H9 (cell line): ENCODE results near the gene NKAIN4. TPM values are rescaled to one million over a fixed set of nuclear protein-coding genes. Genes with fewer than 3 reads are reported as not detected.

Experiments
- DNase-seq: peaks from one replicate; pipeline ENCODE4 v3.0.0-alpha.2; 2017
- H2AFZ ChIP-seq: one replicate; pipeline ENCODE4 v1.6.1; 2013; ENCODE audit warnings: mild to moderate bottlenecking, low read length, control low read depth, moderate library complexity
- H2AK5ac ChIP-seq: 2 replicates; pipeline ENCODE4 v1.6.1; 2013; ENCODE audit warnings: low read length, control low read depth, mixed read lengths; ENCODE audit not compliant: insufficient read length
- H2BK120ac ChIP-seq: one replicate; pipeline ENCODE4 v1.6.1; 2013; ENCODE audit warnings: low read depth, mild to moderate bottlenecking, low read length, control low read depth, inconsistent platforms; ENCODE audit not compliant: poor library complexity, severe bottlenecking
- H2BK12ac ChIP-seq: 2 replicates; pipeline ENCODE4 v1.6.1; 2013; ENCODE audit warnings: low read length, control low read depth, mixed read lengths, low read depth; ENCODE audit not compliant: insufficient read length
- H2BK15ac ChIP-seq: 2 replicates; pipeline ENCODE4 v1.6.1; 2013; ENCODE audit warnings: low read depth, low read length, control low read depth
- H2BK20ac ChIP-seq: one replicate; pipeline ENCODE4 v1.6.1; 2013; ENCODE audit warnings: low read depth, mild to moderate bottlenecking, low read length, control low read depth, inconsistent platforms; ENCODE audit not compliant: poor library complexity, severe bottlenecking
- H2BK5ac ChIP-seq: 2 replicates; pipeline ENCODE4 v1.6.1; 2013; ENCODE audit warnings: low read length, control low read depth, mixed read lengths; ENCODE audit not compliant: insufficient read length
- H3K14ac ChIP-seq: 2 replicates; pipeline ENCODE4 v1.6.1; 2013; ENCODE audit warnings: low read length, control low read depth; ENCODE audit not compliant: insufficient read depth
- H3K18ac ChIP-seq: 2 replicates; pipeline ENCODE4 v1.6.1; 2013; ENCODE audit warnings: low read depth, mild to moderate bottlenecking, mixed read lengths, low read length, control low read depth; ENCODE audit not compliant: insufficient read length
- H3K23ac ChIP-seq: 2 replicates; pipeline ENCODE4 v1.6.1; 2013; ENCODE audit warnings: low read length, control low read depth, mixed read lengths, low read depth; ENCODE audit not compliant: insufficient read length
- H3K23me2 ChIP-seq: 2 replicates; pipeline ENCODE4 v1.6.1; 2013; ENCODE audit warnings: low read depth, mild to moderate bottlenecking, mixed read lengths, low read length, control low read depth; ENCODE audit not compliant: insufficient read length, poor library complexity, severe bottlenecking
- H3K27ac ChIP-seq: 2 replicates; pipeline ENCODE4 v1.5.1; 2013; ENCODE audit warnings: low read length, control low read depth, mixed read lengths, low read depth; ENCODE audit not compliant: insufficient read length
- H3K27me3 ChIP-seq: 2 replicates; pipeline ENCODE4 v1.6.1; 2013; ENCODE audit warnings: low read length, control low read depth, inconsistent platforms; ENCODE audit not compliant: insufficient read depth
- H3K4ac ChIP-seq: 2 replicates; pipeline ENCODE4 v1.6.1; 2013; ENCODE audit warnings: low read depth, mild to moderate bottlenecking, control low read depth, inconsistent platforms, low read length, moderate library complexity
- H3K4me1 ChIP-seq: 2 replicates; pipeline ENCODE4 v1.6.1; 2013; ENCODE audit warnings: low read length, control low read depth, inconsistent platforms; ENCODE audit not compliant: insufficient read depth
- H3K4me2 ChIP-seq: 2 replicates; pipeline ENCODE4 v1.6.1; 2013; ENCODE audit warnings: low read length, control low read depth, mixed read lengths; ENCODE audit not compliant: insufficient read length, insufficient read depth
- H3K56ac ChIP-seq: 2 replicates; pipeline ENCODE4 v1.6.1; 2013; ENCODE audit warnings: low read depth, mild to moderate bottlenecking, mixed read lengths, low read length, control low read depth; ENCODE audit not compliant: insufficient read length
- H3K79me1 ChIP-seq: 2 replicates; pipeline ENCODE4 v1.6.1; 2013; ENCODE audit warnings: low read depth, mild to moderate bottlenecking, moderate library complexity, low read length, control low read depth, inconsistent platforms; ENCODE audit not compliant: insufficient read depth, poor library complexity, severe bottlenecking
- H3K79me2 ChIP-seq: 2 replicates; pipeline ENCODE4 v1.6.1; 2013; ENCODE audit warnings: low read length, control low read depth, inconsistent platforms; ENCODE audit not compliant: insufficient read depth
- H3K9ac ChIP-seq: 2 replicates; pipeline ENCODE4 v1.6.1; 2013; ENCODE audit warnings: low read length, control low read depth, mixed read lengths; ENCODE audit not compliant: insufficient read length; ENCODE audit errors: extremely low read depth
- H3K9me3 ChIP-seq: one replicate; pipeline ENCODE4 v1.6.1; 2013; ENCODE audit warnings: low read depth, low read length, inconsistent platforms; ENCODE audit not compliant: control insufficient read depth
- H3T11ph ChIP-seq: one replicate; pipeline ENCODE4 v1.6.1; 2013; ENCODE audit warnings: mild to moderate bottlenecking, low read length, control low read depth, inconsistent platforms
- H4K20me1 ChIP-seq: one replicate; pipeline ENCODE4 v1.6.1; 2013; ENCODE audit not compliant: control insufficient read depth, insufficient read length, insufficient read depth
- H4K5ac ChIP-seq: 2 replicates; pipeline ENCODE4 v1.6.1; 2013; ENCODE audit warnings: low read depth, mild to moderate bottlenecking, mixed read lengths, low read length, control low read depth; ENCODE audit not compliant: insufficient read length
- H4K8ac ChIP-seq: replicated peaks from 2 replicates; pipeline ENCODE4 v1.6.1; 2013; ENCODE audit warnings: low read length, control low read depth, mixed read lengths, low read depth; ENCODE audit not compliant: insufficient read length
- H4K91ac ChIP-seq: 2 replicates; pipeline ENCODE4 v1.6.1; 2013; ENCODE audit warnings: low read depth, mild to moderate bottlenecking, moderate library complexity, mixed read lengths, low read length, control low read depth; ENCODE audit not compliant: insufficient read length
- H3K27ac Mint-ChIP-seq, 3 experiments: 2 replicates in 2 of 3; 3 replicates in 1 of 3; pipeline ENCODE4 v1.8.0; 2020 to 2021; ENCODE audit warnings: mixed read lengths in 3 of 3, mild to moderate bottlenecking in 1 of 3, moderate library complexity in 1 of 3
- H3K27me3 Mint-ChIP-seq: 2 replicates; pipeline ENCODE4 v1.8.0; 2021; ENCODE audit warnings: low read depth, mild to moderate bottlenecking, moderate library complexity, mixed read lengths
- H3K36me3 Mint-ChIP-seq, 3 experiments: 2 replicates in 2 of 3; 3 replicates in 1 of 3; pipeline ENCODE4 v1.8.0; 2020 to 2021; ENCODE audit warnings: low read depth in 3 of 3, mixed read lengths in 3 of 3; ENCODE audit not compliant: insufficient read depth in 1 of 3
- H3K4me1 Mint-ChIP-seq, 2 experiments: 2 replicates each; pipeline ENCODE4 v1.8.0; 2020; ENCODE audit warnings: mixed read lengths in 2 of 2
- H3K4me3 Mint-ChIP-seq, 2 experiments: 2 replicates in 1 of 2; 3 replicates in 1 of 2; pipeline ENCODE4 v1.8.0; 2020 to 2021; ENCODE audit warnings: mild to moderate bottlenecking in 2 of 2, mixed read lengths in 2 of 2, moderate library complexity in 1 of 2
- H3K9me3 Mint-ChIP-seq, 2 experiments: 2 replicates in 1 of 2; 3 replicates in 1 of 2; pipeline ENCODE4 v1.8.0; 2020; ENCODE audit warnings: mild to moderate bottlenecking in 2 of 2, mixed read lengths in 2 of 2, moderate library complexity in 1 of 2
- CTCF ChIP-seq: fragments of 200-600 bp; sonication (generic); conservative IDR thresholded peaks from 3 replicates; pipeline ENCODE4 v1.8.0; 2021; ENCODE audit warnings: antibody characterized with exemption, mild to moderate bottlenecking
- WGBS: extraction: QIAGEN DNeasy Blood & Tissue Kit; methylation state at CpG from one replicate; pipeline ENCODE4 v1.1.7; 2013; ENCODE audit warnings: missing lambda C conversion rate, low lambda C conversion rate, mixed read lengths; ENCODE audit not compliant: insufficient read length; ENCODE audit errors: extremely low coverage; 5-methylcytosine and 5-hydroxymethylcytosine counted together
- total RNA-seq: library from RNA; stranded (reverse); gene quantifications from 2 replicates; pipeline ENCODE4 v1.2.1, GENCODE V29; 2021

The NKAIN4 gene
- total RNA-seq, 1 experiment from 2014 or later, result 20.9 TPM

DNA sequence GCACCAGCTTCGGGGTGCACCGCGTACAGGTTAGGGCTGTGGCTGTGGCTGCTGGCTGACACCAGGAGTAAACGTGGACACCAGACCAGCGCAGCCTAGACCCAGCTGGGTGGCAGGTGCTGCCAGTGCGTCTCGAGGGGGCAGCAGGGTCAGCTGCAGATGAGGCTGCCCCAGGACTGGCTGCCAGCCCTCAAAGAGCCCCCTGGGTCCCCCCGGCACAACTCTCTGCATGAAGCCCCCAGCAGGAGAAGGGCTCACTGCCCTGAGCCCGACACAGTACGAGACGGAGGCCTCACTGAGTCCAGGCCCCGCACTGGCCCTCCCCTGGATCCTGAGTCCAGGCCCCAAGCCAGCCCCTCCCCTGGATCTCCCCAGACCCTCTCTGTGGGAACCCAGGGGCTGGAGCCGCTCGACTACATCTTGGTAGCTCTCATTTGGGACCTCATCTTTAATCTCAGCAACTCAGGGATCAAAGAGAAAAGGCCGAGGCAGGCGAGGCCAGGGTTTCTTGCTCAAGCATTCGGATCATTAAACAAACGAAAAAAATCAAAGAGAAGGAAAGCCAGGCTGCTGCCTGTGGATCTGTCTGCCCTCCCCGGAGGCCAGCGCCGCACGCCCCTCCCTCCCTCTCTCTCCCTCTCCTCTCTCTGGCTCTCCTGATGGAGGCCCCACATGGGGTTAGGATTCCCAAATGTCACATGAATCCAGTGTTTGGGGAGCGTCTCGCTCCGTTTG is 7.0 kb upstream of the NKAIN4 start:
- H3K27ac ChIP-seq, result no peak overlapping the region
- Mint-ChIP-seq H3K27ac (peak overlapping the region in 1 of 3 experiments; percentile 87; a peak in 2 of 7 replicates), H3K4me3 (no peak overlapping the region; a peak in 1 of 5 replicates)

More for the DNA sequence above, 7.0 kb upstream of the NKAIN4 start:
- H3K4me2 ChIP-seq, result no peak overlapping the region
- DNase-seq, result no peak
- H3K14ac ChIP-seq, result no peak overlapping the region; the same call in 1 of the 2 replicates
- H4K8ac ChIP-seq, result no peak overlapping the region
- peaks cover 24% of the 10 kb centered on the region for H3K27me3 Mint-ChIP-seq
- no peak overlapping the region for H4K5ac ChIP-seq
- no peak overlapping the region for H2BK15ac ChIP-seq
- H3K9me3 ChIP-seq, result no peaks in the 10 kb centered on the region
- no peaks in the 10 kb centered on the region; a peak in 1 of 5 replicates for H3K9me3 Mint-ChIP-seq
- H3K4ac ChIP-seq, result no peak overlapping the region
- no peak overlapping the region for H2AFZ ChIP-seq
- H3K4me1 Mint-ChIP-seq, result peaks cover 10 to 22% of the 10 kb centered on the region in 2 experiments
- H3K36me3 Mint-ChIP-seq, result no peaks in the 10 kb centered on the region
- no CpG with 5 or more reads among the region's 25 CpGs for WGBS
- no peak overlapping the region for H2BK120ac ChIP-seq
- H3K18ac ChIP-seq, result no peak overlapping the region
- H3K23me2 ChIP-seq, result no peaks in the 10 kb centered on the region
- H3K79me1 ChIP-seq, result no peaks in the 10 kb centered on the region
- H3K4me1 ChIP-seq, result no peaks in the 10 kb centered on the region; the same call in 1 of the 2 replicates
- no peak overlapping the region for H2BK20ac ChIP-seq
- H4K91ac ChIP-seq, result no peak overlapping the region
- no peak overlapping the region for H3K23ac ChIP-seq
- no peak for TF ChIP-seq CTCF
- no peaks in the 10 kb centered on the region for H4K20me1 ChIP-seq
- H3K79me2 ChIP-seq, result no peaks in the 10 kb centered on the region
- no peak overlapping the region for H3T11ph ChIP-seq
- no peak overlapping the region for H2AK5ac ChIP-seq
- no peaks in the 10 kb centered on the region for H3K27me3 ChIP-seq
- no peak overlapping the region for H3K56ac ChIP-seq
- H3K9ac ChIP-seq, result no peak overlapping the region
- H2BK12ac ChIP-seq, result no peak overlapping the region
- H2BK5ac ChIP-seq, result no peak overlapping the region
